Endometrium (tissue), 2 donors: ENCODE measurements around the gene HECTD1.
"Not testable (repeated sequence)": the region's sequence is repeated elsewhere in the genome, so short reads cannot be mapped to it uniquely, and the experiment has no call there.

ENCODE experiments used
- FAIRE-seq: peaks from 2 replicates; lab custom pipeline; 2012; peaks lifted over from hg19 to GRCh38; lab: Jason Lieb, UNC
- donor health status: control.
- donor health status: control.

Gene HECTD1

DNA sequence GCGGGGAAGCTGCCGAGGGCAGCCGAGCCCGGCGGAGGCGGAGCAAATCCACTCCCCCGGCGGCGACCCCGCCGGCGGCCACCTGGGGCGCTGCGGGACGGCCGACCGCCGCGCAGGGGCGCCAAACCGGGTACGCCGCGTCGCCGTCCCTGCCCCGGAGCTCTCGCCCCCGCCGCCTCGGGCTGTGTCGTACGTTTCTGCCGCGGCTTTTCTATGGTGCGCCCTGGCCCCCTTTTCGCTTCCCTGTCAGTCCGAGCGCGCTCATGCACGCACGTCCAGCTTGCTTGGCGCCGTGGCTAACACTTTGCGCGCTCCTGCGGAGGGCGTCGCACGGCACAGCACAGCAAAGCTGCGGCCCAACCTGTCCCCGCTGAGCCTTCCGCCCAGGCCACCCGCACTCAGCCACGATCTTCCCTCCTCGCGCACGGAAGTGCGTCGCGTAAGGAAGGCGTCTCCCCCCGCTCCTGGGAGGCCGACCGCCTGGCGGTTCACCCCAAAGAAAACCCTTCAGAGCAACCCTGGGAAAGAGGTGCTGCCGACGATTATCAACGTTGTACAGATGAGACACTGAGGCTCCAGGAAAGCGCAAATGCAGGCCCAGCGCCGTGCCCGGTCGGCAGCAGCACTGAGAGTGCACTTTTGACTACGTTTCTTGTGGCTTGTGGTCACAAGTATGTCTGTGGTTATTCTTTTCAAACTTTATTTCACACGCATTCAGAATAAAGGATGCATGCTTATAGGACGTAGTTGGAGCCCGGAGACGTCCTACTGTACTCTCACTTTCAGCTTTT is at the start of gene HECTD1:
Gene HECTD1 (minus strand): TSS at position 39 of the 791 bp plus-strand sequence. CDS start 1,857 bp downstream, outside the sequence.
- no peak for FAIRE-seq

GRCh38 chr14:31257244-31257553 is 49.6 kb upstream of the HECTD1 start:
- FAIRE-seq: no peak

DNA sequence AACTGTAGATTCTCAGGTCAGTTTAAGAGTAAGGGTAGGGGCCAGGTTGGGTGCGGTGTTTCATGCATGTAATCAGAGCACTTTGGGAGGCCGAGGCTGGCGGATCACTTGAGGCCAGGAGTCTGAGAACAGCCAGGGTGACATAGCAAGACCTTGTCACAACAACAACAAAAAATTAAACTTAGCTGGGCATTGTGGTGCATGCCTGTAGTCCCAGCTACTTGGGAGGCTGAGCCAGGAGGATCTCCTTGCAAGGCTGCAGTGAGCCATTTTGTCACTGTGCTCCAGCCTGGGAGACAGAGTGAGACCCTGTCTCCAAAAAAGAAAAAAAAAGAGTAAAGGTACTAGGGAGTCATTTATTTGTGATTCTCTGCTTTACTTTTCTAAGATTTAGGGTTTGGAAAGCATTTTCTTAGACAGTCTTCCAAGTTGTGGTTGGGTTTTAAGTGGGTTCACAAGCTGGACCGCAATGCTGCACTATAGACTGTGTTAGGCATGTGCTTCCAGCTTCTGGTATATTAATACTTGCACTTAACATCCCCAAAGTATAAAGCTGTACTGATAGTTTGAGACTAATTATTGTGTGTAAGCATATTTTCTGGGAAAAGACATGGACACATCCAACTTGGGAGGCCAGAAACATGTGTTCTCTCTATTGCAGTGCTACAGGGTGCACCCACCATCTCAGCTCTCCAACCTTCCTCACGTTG is 49.1 kb upstream of the HECTD1 start:
- no peak for FAIRE-seq

DNA sequence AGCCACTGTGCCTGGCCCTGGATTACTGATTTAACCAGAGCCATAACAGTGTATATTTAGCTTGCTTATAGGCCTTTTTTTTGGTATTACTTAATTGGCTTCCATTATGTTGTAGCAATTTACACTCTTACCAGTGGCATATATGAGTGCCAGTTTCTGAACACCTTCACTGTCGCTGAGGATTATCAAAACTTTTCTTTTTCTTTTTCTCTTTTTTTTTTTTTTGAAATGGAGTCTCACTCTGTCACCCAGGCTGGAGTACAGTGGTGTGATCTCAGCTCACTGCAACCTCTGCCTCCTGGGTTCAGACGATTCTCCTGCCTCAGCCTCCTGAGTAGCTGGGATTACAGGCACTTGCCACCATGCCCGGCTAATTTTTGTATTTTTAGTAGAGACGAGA is 48.3 kb upstream of the HECTD1 start:
- FAIRE-seq: not testable (repeated sequence)

DNA sequence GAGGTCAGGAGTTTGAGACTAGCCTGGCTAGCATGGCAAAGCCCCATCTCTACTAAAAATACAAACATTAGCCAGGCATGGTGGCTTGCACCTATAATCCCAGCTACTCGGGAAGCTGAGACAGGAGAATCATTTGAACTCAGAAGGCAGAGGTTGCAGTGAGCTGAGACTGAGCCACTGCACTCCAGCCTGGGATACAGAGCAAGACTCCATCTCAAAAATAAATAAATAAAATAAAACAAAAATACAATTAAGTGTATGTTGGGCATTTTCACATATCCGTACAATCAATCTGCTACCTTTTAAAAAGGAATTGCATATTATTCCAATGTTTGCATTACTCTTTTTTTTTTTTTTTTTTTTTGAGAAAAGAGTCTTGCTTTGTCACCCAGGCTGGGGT is 47.7 kb upstream of the HECTD1 start:
- no peak for FAIRE-seq

DNA sequence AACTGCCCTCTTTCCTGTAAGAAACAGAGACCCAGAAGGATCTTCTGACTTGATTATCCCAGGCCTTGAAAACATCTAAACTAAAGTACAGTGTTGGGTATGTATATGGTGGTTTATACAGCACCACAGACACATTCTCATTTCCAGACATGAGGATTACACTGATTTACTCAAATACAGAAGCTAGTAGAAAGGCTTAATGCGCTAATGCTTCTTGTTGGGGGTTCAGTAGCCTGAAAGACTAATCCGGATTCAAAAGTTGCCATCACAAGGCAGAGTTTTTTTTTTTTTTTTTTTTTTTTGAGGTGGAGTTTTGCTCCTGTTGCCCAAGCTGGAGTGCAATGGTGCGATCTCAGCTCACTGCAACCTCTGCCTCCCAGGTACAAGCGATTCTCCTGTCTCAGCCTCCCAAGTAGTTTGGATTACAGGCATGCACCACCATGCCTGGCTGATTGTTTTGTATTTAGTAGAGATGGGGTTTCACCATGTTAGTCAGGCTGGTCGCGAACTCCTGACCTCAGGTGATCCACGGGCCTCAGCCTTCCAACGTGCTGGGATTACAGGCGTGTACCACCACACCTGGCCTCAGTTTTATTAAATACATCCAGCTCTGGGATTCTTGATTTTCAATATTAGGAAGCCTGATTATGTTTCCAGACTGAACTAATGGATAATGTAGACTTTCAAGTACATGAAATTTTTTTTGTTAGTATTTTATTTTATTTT is 46.3 kb upstream of the HECTD1 start:
- no peak for FAIRE-seq

- FAIRE-seq: no peak
These were observed 45.3 kb upstream of the HECTD1 start for GRCh38 chr14:31252865-31253264.

DNA sequence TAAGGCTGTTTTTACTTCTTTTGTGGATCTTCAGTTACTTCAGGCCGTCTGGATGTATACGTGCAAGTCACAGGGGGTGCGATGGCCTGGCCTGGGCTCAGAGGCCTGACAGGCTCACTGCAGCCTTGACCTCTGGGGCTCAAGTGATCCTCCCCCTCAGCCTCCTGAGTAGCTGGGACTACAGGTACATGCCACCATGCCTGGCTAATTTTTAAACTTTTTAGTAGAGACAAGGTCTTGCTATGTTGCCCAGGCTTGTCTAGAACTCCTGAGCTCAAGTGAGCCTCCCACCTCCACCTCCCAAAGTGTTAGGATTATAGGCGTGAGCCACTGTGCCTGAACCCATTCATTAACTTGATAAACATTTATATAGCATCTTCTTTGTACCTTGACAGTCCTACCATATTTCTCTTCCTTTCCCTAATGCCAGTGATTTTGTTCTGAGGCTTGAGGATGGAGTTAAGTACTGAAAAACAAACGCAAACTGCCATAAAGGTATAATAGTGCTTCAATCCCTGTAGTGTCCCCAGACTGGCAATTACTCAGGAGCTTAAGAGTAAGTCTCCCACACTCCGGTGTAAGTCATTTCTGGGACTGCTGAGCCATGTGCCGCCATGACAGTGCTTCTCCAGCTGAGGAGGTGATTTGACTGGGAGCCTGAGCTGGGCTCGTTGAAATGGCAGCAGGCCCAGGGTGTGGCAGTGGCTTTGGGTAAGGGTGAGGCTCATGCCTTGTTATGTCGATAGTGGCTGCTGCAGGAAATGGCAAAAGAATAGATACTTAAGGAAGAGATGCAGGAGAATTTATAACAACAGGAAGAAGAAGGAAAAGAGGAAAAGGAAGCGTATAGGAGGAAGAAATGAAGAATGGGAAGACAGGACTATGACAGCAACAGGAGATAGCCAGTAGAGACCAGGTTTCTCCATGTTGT is 43.7 kb upstream of the HECTD1 start:
- no peak for FAIRE-seq

- FAIRE-seq: no peak
These were observed 37.0 kb upstream of the HECTD1 start for GRCh38 chr14:31244626-31245025.

DNA sequence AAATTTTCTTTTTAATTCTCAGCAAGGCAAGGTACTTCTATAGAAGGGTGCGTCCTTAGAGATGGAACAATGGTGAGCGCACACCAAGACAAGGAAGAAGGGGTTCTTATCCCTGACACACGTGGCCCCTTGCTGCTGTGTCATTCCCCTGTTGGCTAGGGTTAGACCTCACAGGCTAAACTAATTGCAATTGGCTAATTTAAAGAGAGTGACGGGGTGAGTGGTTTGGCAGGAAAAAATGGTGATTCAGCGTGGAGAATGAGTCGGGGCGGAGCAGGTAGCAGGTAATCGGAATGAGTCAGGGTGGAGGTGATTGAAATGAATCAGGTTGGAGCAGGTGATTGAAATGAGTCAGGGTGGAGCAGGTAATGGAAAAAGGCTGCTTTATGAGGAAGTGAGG is 36.3 kb upstream of the HECTD1 start:
- no peak for FAIRE-seq

- FAIRE-seq: not testable (repeated sequence)
These were observed 34.8 kb upstream of the HECTD1 start for GRCh38 chr14:31242161-31242940.

DNA sequence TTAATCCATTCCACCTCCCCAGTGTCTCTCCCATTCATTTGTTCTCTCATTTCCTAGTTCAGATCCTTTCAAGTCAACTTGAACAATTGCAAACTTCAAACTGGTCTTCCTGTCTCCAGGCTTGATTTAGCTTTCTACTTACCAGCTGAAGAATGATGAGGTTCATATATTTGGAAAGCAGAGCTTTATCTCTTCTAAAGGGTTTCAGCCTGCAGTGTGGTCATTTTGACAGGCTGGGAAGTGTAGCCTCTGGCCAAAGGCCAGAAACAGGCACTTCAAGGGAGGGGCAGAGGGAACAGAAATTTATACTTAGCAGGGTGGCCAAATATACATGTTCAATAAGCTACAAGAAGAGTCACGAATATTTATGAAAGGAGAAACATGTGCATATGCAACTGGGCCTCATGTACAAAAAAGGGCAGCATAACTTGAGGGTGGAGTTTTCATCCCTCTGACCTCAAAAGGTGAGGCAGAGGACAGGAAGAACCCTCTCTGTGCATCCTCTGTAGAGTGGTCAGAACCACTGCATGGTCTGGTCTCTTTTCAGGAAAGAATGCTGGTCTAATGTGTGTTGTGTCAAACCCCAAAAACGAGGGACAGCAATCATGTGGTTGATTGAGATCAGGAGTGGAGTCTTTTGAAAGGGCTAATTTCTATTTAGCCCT is 34.0 kb upstream of the HECTD1 start:
- FAIRE-seq: no peak

GRCh38 chr14:31239741-31240140 is 32.1 kb upstream of the HECTD1 start:
- FAIRE-seq: no peak

- no peak for FAIRE-seq
These were observed 27.9 kb upstream of the HECTD1 start for GRCh38 chr14:31235462-31235861.

- no peak for FAIRE-seq
These were observed 24.5 kb upstream of the HECTD1 start for GRCh38 chr14:31232081-31232480.

- FAIRE-seq: not testable (repeated sequence)
These were observed 23.7 kb upstream of the HECTD1 start for GRCh38 chr14:31231272-31231671.

DNA sequence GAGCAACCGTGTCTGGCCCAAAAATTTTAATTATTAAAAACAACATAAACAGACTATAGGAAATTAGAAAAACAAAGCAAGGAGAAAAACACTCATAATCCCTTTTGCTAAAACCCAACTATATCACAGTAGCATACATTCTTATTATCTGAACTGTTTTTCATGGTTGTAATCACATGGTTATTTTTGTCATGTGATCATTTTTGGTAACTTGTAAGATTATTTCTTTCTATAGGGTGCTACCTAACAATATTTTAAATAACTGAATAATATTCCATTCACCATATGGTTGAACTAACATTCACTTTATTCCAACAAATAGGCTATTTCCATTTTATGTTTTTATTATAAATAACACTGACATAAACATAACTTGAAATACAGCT is 23.0 kb upstream of the HECTD1 start:
- no peak for FAIRE-seq

GRCh38 chr14:31229638-31230572 is 22.3 kb upstream of the HECTD1 start:
- no peak for FAIRE-seq

DNA sequence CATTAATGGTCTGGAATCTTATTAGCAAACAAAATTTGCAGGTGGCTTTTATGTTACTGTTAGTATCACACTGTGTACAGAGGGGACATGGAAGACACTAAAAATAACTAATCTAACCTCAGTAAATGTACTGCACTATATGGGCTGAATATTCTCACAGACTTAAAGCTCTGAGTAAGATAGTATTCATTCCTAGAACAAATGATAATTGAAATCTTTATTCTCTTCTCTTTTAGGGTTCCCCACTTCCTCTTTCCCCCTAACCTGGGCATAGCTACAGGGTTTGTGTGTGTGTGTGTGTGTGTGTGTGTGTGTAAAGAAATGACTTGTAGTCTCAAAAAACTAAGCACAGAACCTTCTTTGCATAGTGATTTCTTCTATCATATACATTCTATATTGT is 21.4 kb upstream of the HECTD1 start:
- FAIRE-seq: no peak

DNA sequence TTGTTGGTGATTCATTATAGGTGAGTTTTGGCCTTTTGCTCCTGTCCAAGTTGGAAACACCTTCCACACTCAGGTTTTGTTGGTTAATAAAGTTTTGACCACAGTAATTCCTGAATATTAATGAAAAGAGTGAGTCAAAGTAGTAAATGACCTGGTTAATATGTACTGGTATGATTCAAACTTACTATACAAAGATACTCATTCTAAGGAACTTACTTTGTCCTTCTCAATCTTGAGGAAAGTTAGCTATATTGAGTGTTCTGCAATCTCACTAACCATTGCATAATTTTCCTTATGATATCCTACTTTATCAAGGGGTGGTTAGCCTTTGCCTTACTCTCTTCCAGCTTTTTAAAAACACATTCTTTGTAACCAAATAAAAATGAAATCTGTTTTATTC is 20.9 kb upstream of the HECTD1 start:
- no peak for FAIRE-seq
